Liver (tissue), 9 donors: ENCODE measurements around the gene PLAC8. TPM values are rescaled to one million over a fixed set of nuclear protein-coding genes. Genes with fewer than 3 reads are reported as not detected.

ENCODE experiments used
- DNase-seq: peaks from one replicate; pipeline ENCODE4 v3.0.0-alpha.2; 2017; ENCODE audit warnings: low spot score
- H3K27ac ChIP-seq, 2 donors: one replicate each; pipeline ENCODE4 v1.7.0; 2013; ENCODE audit warnings: inconsistent platforms in 2 of 2, low read length in 2 of 2, control low read depth in 1 of 2, low read depth in 1 of 2, mild to moderate bottlenecking in 1 of 2
- H3K27me3 ChIP-seq, 4 donors: one replicate each; pipeline versions ENCODE4 v1.6.1 to v1.7.0; 2013; ENCODE audit warnings: low read length in 3 of 4, inconsistent platforms in 1 of 4, mild to moderate bottlenecking in 1 of 4, moderate library complexity in 1 of 4; ENCODE audit not compliant: control insufficient read depth in 4 of 4, insufficient read depth in 4 of 4
- H3K36me3 ChIP-seq, 4 donors: one replicate each; pipeline versions ENCODE4 v1.6.1 to v1.7.0; 2013; ENCODE audit warnings: low read length in 3 of 4, mild to moderate bottlenecking in 3 of 4, low read depth in 1 of 4, moderate library complexity in 1 of 4; ENCODE audit not compliant: control insufficient read depth in 4 of 4, insufficient read depth in 3 of 4
- H3K4me1 ChIP-seq, 4 donors: one replicate each; pipeline versions ENCODE4 v1.6.1 to v1.7.0; 2013; ENCODE audit warnings: low read length in 3 of 4, mild to moderate bottlenecking in 3 of 4, moderate library complexity in 1 of 4; ENCODE audit not compliant: control insufficient read depth in 4 of 4, insufficient read depth in 4 of 4
- H3K4me3 ChIP-seq, 3 donors: one replicate each; pipeline versions ENCODE4 v1.6.1 to v1.7.0; 2013; ENCODE audit warnings: low read length in 3 of 3, control low read depth in 1 of 3, low read depth in 1 of 3, mild to moderate bottlenecking in 1 of 3
- H3K9ac ChIP-seq, 2 donors: one replicate each; pipeline ENCODE4 v1.7.0; 2013; ENCODE audit warnings: low read length in 2 of 2, mild to moderate bottlenecking in 2 of 2, moderate library complexity in 2 of 2, control low read depth in 1 of 2, low read depth in 1 of 2
- H3K9me3 ChIP-seq, 4 donors: one replicate each; pipeline versions ENCODE4 v1.6.1 to v1.7.0; 2013; ENCODE audit warnings: low read length in 3 of 4; ENCODE audit not compliant: control insufficient read depth in 4 of 4
- ATF3 ChIP-seq: IDR thresholded peaks from 2 replicates; pipeline ENCODE4 v1.6.1; 2016; ENCODE audit warnings: antibody characterized with exemption
- CTCF ChIP-seq: fragments of 150-350 bp; IDR thresholded peaks from 2 replicates; pipeline ENCODE4 v1.5.1; 2017; ENCODE audit warnings: improper control_type of control experiment, low read depth, low read length; ENCODE audit not compliant: missing input control
- EGR1 ChIP-seq, 2 donors: IDR thresholded peaks; 2 replicates each; pipeline ENCODE4 v1.6.1; 2016 to 2018; ENCODE audit warnings: antibody characterized with exemption in 2 of 2, low read depth in 2 of 2
- FOXA1 ChIP-seq: IDR thresholded peaks from 2 replicates; pipeline ENCODE4 v1.6.1; 2016; ENCODE audit warnings: antibody characterized with exemption
- FOXA2 ChIP-seq: IDR thresholded peaks from 2 replicates; pipeline ENCODE4 v1.6.1; 2016; ENCODE audit warnings: antibody characterized with exemption
- GABPA ChIP-seq, 2 donors: IDR thresholded peaks in 1 of 2; conservative IDR thresholded peaks in 1 of 2; 2 replicates each; pipeline ENCODE4 v1.6.1; 2016; ENCODE audit warnings: antibody characterized with exemption in 2 of 2, mild to moderate bottlenecking in 1 of 2, moderate library complexity in 1 of 2
- HNF4A ChIP-seq, 2 donors: conservative IDR thresholded peaks; 2 replicates each; pipeline ENCODE4 v1.6.1; 2016; ENCODE audit warnings: antibody characterized with exemption in 2 of 2, mild to moderate bottlenecking in 2 of 2
- HNF4G ChIP-seq: IDR thresholded peaks from 2 replicates; pipeline ENCODE4 v1.6.1; 2016; ENCODE audit warnings: antibody characterized with exemption
- JUND ChIP-seq, 2 donors: IDR thresholded peaks; 2 replicates each; pipeline ENCODE4 v1.6.1; 2016; ENCODE audit warnings: antibody characterized with exemption in 2 of 2
- MAX ChIP-seq: IDR thresholded peaks from 2 replicates; pipeline ENCODE4 v1.6.1; 2016; ENCODE audit warnings: antibody characterized with exemption
- NR2F2 ChIP-seq: IDR thresholded peaks from 2 replicates; pipeline ENCODE4 v1.6.1; 2016; ENCODE audit warnings: antibody characterized with exemption
- RAD21 ChIP-seq, 2 donors: IDR thresholded peaks; 2 replicates each; pipeline ENCODE4 v1.6.1; 2016; ENCODE audit warnings: antibody characterized with exemption in 2 of 2, mild to moderate bottlenecking in 2 of 2
- REST ChIP-seq: IDR thresholded peaks from 2 replicates; pipeline ENCODE4 v1.6.1; 2016; ENCODE audit warnings: antibody characterized with exemption, mild to moderate bottlenecking
- RXRA ChIP-seq, 2 donors: IDR thresholded peaks; 2 replicates each; pipeline ENCODE4 v1.6.1; 2017 to 2018; ENCODE audit warnings: antibody characterized with exemption in 2 of 2, mild to moderate bottlenecking in 1 of 2
- SP1 ChIP-seq: IDR thresholded peaks from 2 replicates; pipeline ENCODE4 v1.6.1; 2018; ENCODE audit warnings: antibody characterized with exemption, mild to moderate bottlenecking
- TAF1 ChIP-seq: conservative IDR thresholded peaks from 2 replicates; pipeline ENCODE4 v1.6.1; 2016; ENCODE audit warnings: antibody characterized with exemption, mild to moderate bottlenecking
- YY1 ChIP-seq: IDR thresholded peaks from 2 replicates; pipeline ENCODE4 v1.6.1; 2016; ENCODE audit warnings: antibody characterized with exemption, mild to moderate bottlenecking
- ZBTB33 ChIP-seq: IDR thresholded peaks from 2 replicates; pipeline ENCODE4 v1.6.1; 2016; ENCODE audit warnings: antibody characterized with exemption
- WGBS: extraction: QIAGEN DNeasy Blood & Tissue Kit; methylation state at CpG from one replicate; pipeline ENCODE4 v1.1.7; 2013; 5-methylcytosine and 5-hydroxymethylcytosine counted together
- polyA plus RNA-seq, 2 donors: library from polyadenylated mRNA; stranded (reverse) in 1 of 2; unstranded in 1 of 2; fragments of 200-250 nt in 1 of 2; fragments of >200 nt in 1 of 2; fragmentation: Nextera tagmentation in 1 of 2; extraction: Ambion mirVana in 1 of 2; gene quantifications; one replicate each; pipeline versions ENCODE4 v1.2.1 to v1.2.3, GENCODE V29; 2013 to 2015
- total RNA-seq, 2 donors: library from RNA; depleted of rRNA; stranded (reverse); fragments of >200 nt; gene quantifications; one replicate each; pipeline ENCODE4 v1.2.3, GENCODE V29; 2014
- donor health status: healthy.
- donor health status: healthy.
- donor health status: healthy.
- donor health status: healthy.
- donor health status: healthy.

Gene PLAC8
- total and polyA plus RNA-seq, 4 donors = 8.1 to 63.2 (median 14.2) TPM

- Histone ChIP-seq H3K27me3 (no peaks in the 10 kb centered on the region), H3K4me1 (no peaks in the 10 kb centered on the region), H3K36me3 (no peaks in the 10 kb centered on the region), H3K27ac (no peak overlapping the region), H3K9ac (no peak overlapping the region), H3K9me3 (no peaks in the 10 kb centered on the region), H3K4me3 (no peak overlapping the region)
- 73% methylated on average over 2 of the region's 2 CpGs for WGBS
- TF ChIP-seq NR2F2 (no peak), RAD21 (IDR thresholded peaks at IDR 0.05) (no peak), RXRA (IDR thresholded peaks at IDR 0.05) (no peak), FOXA2 (no peak), GABPA (IDR thresholded peaks at IDR 0.05 in 1 of 2, conservative IDR thresholded peaks at IDR 0.05 in 1 of 2) (no peak), REST (no peak), FOXA1 (no peak), SP1 (no peak), ATF3 (no peak), EGR1 (IDR thresholded peaks at IDR 0.05; ENCODE audit: low read depth in 2 of 2) (no peak), JUND (IDR thresholded peaks at IDR 0.05) (no peak), CTCF (no peak), TAF1 (no peak), HNF4G (no peak), MAX (no peak), ZBTB33 (no peak), YY1 (no peak), HNF4A (conservative IDR thresholded peaks at IDR 0.05) (no peak)
- DNase-seq = no peak
Observed at GRCh38 chr4:83096397-83096796, 18.1 kb downstream of the PLAC8 start.
